Measurements from ENCODE around the gene FAM234A. TPM values are rescaled to one million over a fixed set of nuclear protein-coding genes. Genes with fewer than 3 reads are reported as not detected.

The FAM234A gene
- total RNA-seq, 1 donor = 58.7 TPM

- DNase-seq (ENCODE audit: low read depth) = no peak
- no peak overlapping the region for H3K4me3 ChIP-seq (ENCODE audit: low read depth, low read length)
- TF ChIP-seq CTCF (IDR thresholded peaks at IDR 0.05; ENCODE audit: insufficient read depth, low read depth, low read length) = no peak
Measured at GRCh38 chr16:290681-291405, 56.2 kb downstream of the FAM234A start.

GRCh38 chr16:291539-291938 lies 56.9 kb downstream of the FAM234A start:
- DNase-seq (ENCODE audit: low read depth) = no peak
- H3K4me3 ChIP-seq (ENCODE audit: low read depth, low read length) = no peak overlapping the region
- no peak for TF ChIP-seq CTCF (IDR thresholded peaks at IDR 0.05; ENCODE audit: insufficient read depth, low read depth, low read length)

DNA sequence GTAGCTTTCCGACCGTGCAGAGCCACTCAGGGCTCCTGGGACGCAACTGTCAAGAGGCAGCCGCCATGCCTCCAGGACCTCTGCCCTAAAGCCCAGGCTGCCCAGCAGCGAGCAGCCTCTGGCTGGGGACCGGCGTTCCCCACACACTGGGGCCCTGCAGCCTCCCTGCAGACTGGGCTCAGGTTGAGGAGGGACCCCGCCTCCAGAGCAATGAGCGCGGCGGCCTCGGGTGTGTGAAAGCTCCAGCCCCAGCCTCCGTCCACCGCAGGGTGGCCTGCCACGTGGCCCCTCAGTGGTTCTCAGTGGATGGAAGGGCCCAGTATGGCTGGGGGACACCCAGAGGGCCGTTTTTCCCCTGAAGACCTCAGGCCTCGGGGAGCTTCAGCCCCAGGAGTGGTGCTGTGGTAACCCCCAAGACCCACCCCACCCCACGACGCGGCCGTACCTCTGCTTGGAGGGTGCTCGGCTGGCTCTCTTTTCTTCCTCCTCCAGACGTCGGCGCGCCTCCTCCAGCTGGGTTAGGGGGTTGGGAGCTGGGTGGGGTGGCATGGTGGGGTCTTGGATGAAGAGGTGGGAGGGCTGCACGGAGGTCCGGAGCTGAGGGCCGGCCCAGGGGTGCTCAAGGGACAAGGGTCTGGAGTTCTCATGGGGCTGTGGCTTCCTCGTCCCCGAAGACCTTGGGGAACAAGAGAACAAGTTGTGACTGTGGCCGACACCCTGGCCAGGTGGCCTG lies 58.6 kb downstream of the FAM234A start:
- H3K4me3 ChIP-seq (ENCODE audit: low read depth, low read length) = no peak overlapping the region
- TF ChIP-seq CTCF (IDR thresholded peaks at IDR 0.05; ENCODE audit: insufficient read depth, low read depth, low read length) = no peak
- no peak for DNase-seq (ENCODE audit: low read depth)

GRCh38 chr16:296276-296675 lies 61.7 kb downstream of the FAM234A start:
- no peak for TF ChIP-seq CTCF (IDR thresholded peaks at IDR 0.05; ENCODE audit: insufficient read depth, low read depth, low read length)
- H3K4me3 ChIP-seq (ENCODE audit: low read depth, low read length) = no peak overlapping the region
- DNase-seq (ENCODE audit: low read depth) = no peak

GRCh38 chr16:296806-297510 lies 62.3 kb downstream of the FAM234A start:
- no peak overlapping the region for H3K4me3 ChIP-seq (ENCODE audit: low read depth, low read length)
- no peak for TF ChIP-seq CTCF (IDR thresholded peaks at IDR 0.05; ENCODE audit: insufficient read depth, low read depth, low read length)
- DNase-seq (ENCODE audit: low read depth) = no peak

- no peak overlapping the region for H3K4me3 ChIP-seq (ENCODE audit: low read depth, low read length)
- no peak for TF ChIP-seq CTCF (IDR thresholded peaks at IDR 0.05; ENCODE audit: insufficient read depth, low read depth, low read length)
- DNase-seq (ENCODE audit: low read depth) = no peak
Measured at GRCh38 chr16:297832-298231, 63.2 kb downstream of the FAM234A start.

All from fibroblast of villous mesenchyme (primary cell).